K562 (cell line): ENCODE data around the gene CMSS1. TPM values are rescaled to one million over a fixed set of nuclear protein-coding genes. Genes with fewer than 3 reads are reported as not detected.

Source experiments
- ATAC-seq: fragments of 200-7000 bp; cut with Tn5 transposase; 3 replicates; pipeline ENCODE4 v1.9.1; 2020; ENCODE audit warnings: moderate library complexity
- BruUV-seq: library from RNA; stranded (reverse); fragments of 400-500 nt; replicated peaks from 2 replicates; lab custom pipeline; 2021; lab: Mats Ljungman, UMichigan
- CTCF ChIA-PET: fragments of 300-600 bp; formaldehyde crosslinking; extraction: SDS; loops from one replicate; lab custom pipeline; 2021; ENCODE audit warnings: low intra/inter-chr PET ratio; lab: Yijun Ruan, JAX
- POLR2A ChIA-PET: fragments of 300-600, 350-650 bp; sonication (Branson Sonifier 250); formaldehyde crosslinking; extraction: SDS; loops from one replicate; lab custom pipeline; 2021; ENCODE audit warnings: antibody characterized with exemption, inconsistent platforms; lab: Yijun Ruan, JAX
- DNase-seq, 4 experiments: peaks; one replicate each; pipeline versions ENCODE4 v3.0.0 to v3.0.0-alpha.2; 2011 to 2018; ENCODE audit warnings: low spot score in 3 of 4, mixed read lengths in 3 of 4; ENCODE audit errors: extremely low read depth in 1 of 4
- FAIRE-seq: peaks from 2 replicates; lab custom pipeline; 2011; peaks lifted over from hg19 to GRCh38; lab: Jason Lieb, UNC
- H2AFZ ChIP-seq: 2 replicates; pipeline ENCODE4 v1.6.0; 2011; ENCODE audit warnings: low read depth, low read length, control low read depth, inconsistent platforms
- H3K27ac ChIP-seq: fragments of 200-600 bp; 3 replicates; pipeline ENCODE4 v1.8.0; 2011; ENCODE audit warnings: low read depth, mild to moderate bottlenecking, control low read depth, inconsistent platforms, low read length, moderate library complexity, mixed read lengths; ENCODE audit errors: extremely low read depth
- H3K27me3 ChIP-seq, 2 experiments: fragments of 300-600 bp in 1 of 2; 2 replicates in 1 of 2; 3 replicates in 1 of 2; pipeline versions ENCODE4 v1.6.0 to v1.8.0; 2011; ENCODE audit warnings: inconsistent platforms in 2 of 2, low read length in 2 of 2, mild to moderate bottlenecking in 1 of 2, mixed read lengths in 1 of 2, moderate library complexity in 1 of 2; ENCODE audit not compliant: control insufficient read depth in 2 of 2, insufficient read depth in 2 of 2
- H3K36me3 ChIP-seq: fragments of 300-600 bp; 3 replicates; pipeline ENCODE4 v1.8.0; 2011; ENCODE audit warnings: mild to moderate bottlenecking, low read length, inconsistent platforms; ENCODE audit not compliant: control insufficient read depth, insufficient read depth
- H3K4me1 ChIP-seq, 2 experiments: fragments of 200-600 bp in 1 of 2; replicated peaks in 1 of 2; 2 replicates in 1 of 2; 3 replicates in 1 of 2; pipeline versions ENCODE4 v1.5.1 to v1.8.0; 2011; ENCODE audit warnings: inconsistent platforms in 2 of 2, low read length in 2 of 2, mild to moderate bottlenecking in 1 of 2, mixed read lengths in 1 of 2, moderate library complexity in 1 of 2; ENCODE audit not compliant: control insufficient read depth in 2 of 2, insufficient read depth in 2 of 2
- H3K4me2 ChIP-seq: 2 replicates; pipeline ENCODE4 v1.6.1; 2011; ENCODE audit warnings: low read length, control low read depth, inconsistent platforms, mixed read lengths; ENCODE audit not compliant: insufficient read depth
- H3K4me3 ChIP-seq: fragments of 200-600 bp; sonication (generic), shearing (Covaris generic); 2 replicates; pipeline ENCODE4 v1.5.1; 2016; ENCODE audit warnings: control low read depth, inconsistent platforms
- H3K79me2 ChIP-seq: fragments of 200-600 bp; 3 replicates; pipeline ENCODE4 v1.8.0; 2011; ENCODE audit warnings: low read length, inconsistent platforms; ENCODE audit not compliant: control insufficient read depth, insufficient read depth
- H3K9ac ChIP-seq, 2 experiments: 2 replicates each; pipeline versions ENCODE4 v1.6.0 to v1.6.1; 2011; ENCODE audit warnings: low read depth in 2 of 2, low read length in 2 of 2, control low read depth in 1 of 2, inconsistent platforms in 1 of 2, mild to moderate bottlenecking in 1 of 2, mixed read lengths in 1 of 2; ENCODE audit not compliant: insufficient read depth in 1 of 2
- H3K9me1 ChIP-seq: one replicate; pipeline ENCODE4 v1.6.0; 2011; ENCODE audit warnings: inconsistent platforms, mild to moderate bottlenecking, low read length, moderate library complexity; ENCODE audit not compliant: control insufficient read depth, insufficient read depth
- H3K9me3 ChIP-seq: replicated peaks from 2 replicates; pipeline ENCODE4 v1.5.1; 2011; ENCODE audit warnings: low read depth, low read length, inconsistent platforms; ENCODE audit not compliant: control insufficient read depth, insufficient read depth
- H4K20me1 ChIP-seq: replicated peaks from 2 replicates; pipeline ENCODE4 v1.6.1; 2011; ENCODE audit warnings: low read length, inconsistent platforms, mixed read lengths; ENCODE audit not compliant: control insufficient read depth, insufficient read depth
- CBX5 ChIP-seq: IDR thresholded peaks from 2 replicates; pipeline ENCODE4 v1.6.1; 2014; ENCODE audit warnings: low read depth, borderline replicate concordance
- CHD2 ChIP-seq: IDR thresholded peaks from 2 replicates; pipeline ENCODE4 v1.6.1; 2011; ENCODE audit warnings: low read depth, low read length
- HDGF ChIP-seq: fragments of 450-650 bp; IDR thresholded peaks from 2 replicates; pipeline ENCODE4 v1.6.1; 2016
- HNRNPUL1 ChIP-seq: fragments of 200-400 bp; formaldehyde crosslinking; IDR thresholded peaks from 2 replicates; pipeline ENCODE4 v1.6.1; 2017; ENCODE audit warnings: low read length
- ZNF280B ChIP-seq: fragments of 250-450 bp; sonication (Bioruptor Pico); IDR thresholded peaks from 2 replicates; pipeline ENCODE4 v1.5.1; 2021; ENCODE audit warnings: mild to moderate bottlenecking
- ZNF324 ChIP-seq: fragments of 250-450 bp; sonication (Bioruptor Pico); IDR thresholded peaks from 2 replicates; pipeline ENCODE4 v1.4.0; 2020; ENCODE audit warnings: mild to moderate bottlenecking
- ZNF707 ChIP-seq: fragments of 250-450 bp; sonication (Bioruptor Pico); conservative IDR thresholded peaks from 2 replicates; pipeline ENCODE4 v1.8.0; 2022; ENCODE audit warnings: inconsistent platforms, mild to moderate bottlenecking, moderate library complexity
- WGBS: fragments of 100-300 bp; shearing (Covaris generic); methylation state at CpG from one replicate; pipeline ENCODE4 v1.1.6; 2016; ENCODE audit warnings: low coverage, mixed read lengths; ENCODE audit not compliant: insufficient coverage; ENCODE audit errors: missing lambda C conversion rate; 5-methylcytosine and 5-hydroxymethylcytosine counted together
- in situ Hi-C: fragments of 300-500 bp; cut with MboI; formaldehyde crosslinking; loops from 4 replicates; pipeline ENCODE4 v1.15.0; 2018; ENCODE audit warnings: inconsistent platforms, mixed read lengths
- intact Hi-C: fragments of 100-400 bp; cut with micrococcal nuclease; formaldehyde crosslinking; loops from 2 replicates; pipeline ENCODE4 v1.14.2; 2022
- polyA plus RNA-seq, 8 experiments: library from polyadenylated mRNA; depleted of rRNA in 4 of 8; stranded (reverse) in 5 of 8; unstranded in 3 of 8; fragments of >200 nt; fragmentation: Nextera tagmentation in 2 of 8; fragmentation: Illumina TruSeq in 1 of 8; extraction: Ambion mirVana in 2 of 8; extraction: Trizol in 1 of 8; gene quantifications; 2 replicates each; pipeline versions ENCODE4 v1.2.1 to v1.2.3, GENCODE V29; 2011 to 2014; ENCODE audit warnings: inconsistent platforms in 1 of 8, missing spikeins in 1 of 8
- total RNA-seq, 7 experiments: library from RNA; depleted of rRNA in 6 of 7; stranded (reverse); fragments of >200 nt in 6 of 7; fragmentation: Illumina TruSeq in 2 of 7; extraction: Trizol in 2 of 7; gene quantifications; 2 replicates each; pipeline versions ENCODE4 v1.2.1 to v1.2.3, GENCODE V29; 2011 to 2021; ENCODE audit warnings: low replicate concordance in 1 of 7

The CMSS1 gene
- total and polyA plus RNA-seq, 9 of the 15 experiments (the other 6 are each of a cell fraction or from before 2014, with no cell fraction given): 46.9 to 109 (median 72.3) TPM

GRCh38 chr3:100100425-100100824 is 282.8 kb downstream of the CMSS1 start:
- Histone ChIP-seq H3K27me3 (no peaks in the 10 kb centered on the region), H3K4me3 (no peak overlapping the region), H3K27ac (no peak overlapping the region), H2AFZ (no peak overlapping the region), H3K4me1 (peaks cover 0 to 3% of the 10 kb centered on the region in 2 experiments; a peak in 2 of 5 replicates), H3K9me3 (no peaks in the 10 kb centered on the region; the same call in 1 of the 2 replicates), H3K9me1 (no peaks in the 10 kb centered on the region), H3K36me3 (no peaks in the 10 kb centered on the region), H3K79me2 (no peaks in the 10 kb centered on the region), H3K4me2 (no peak overlapping the region), H4K20me1 (no peaks in the 10 kb centered on the region), H3K9ac (no peak overlapping the region)
- CTCF ChIA-PET: no interaction called here
- POLR2A ChIA-PET: no interaction called here
- no TSS peak for BruUV-seq
- 100% methylated on average over 2 of the region's 2 CpGs for WGBS
- FAIRE-seq (no peak), DNase-seq (no peak), ATAC-seq (no peak)
- intact Hi-C loops: no loop called here
- in situ Hi-C loops: no loop called here
- TF ChIP-seq ZNF707 (CRISPR knock-in tag) (no peak), CBX5 (no peak), CHD2 (no peak), ZNF324 (CRISPR knock-in tag) (no peak), HDGF (no peak), ZNF280B (CRISPR knock-in tag) (no peak), HNRNPUL1 (no peak)
- TF ChIP-seq, all 486 proteins: peak for 0
